Esophagus (tissue), 2 donors: ENCODE results near the gene PPP1R37. TPM values are rescaled to one million over a fixed set of nuclear protein-coding genes. Genes with fewer than 3 reads are reported as not detected.
A peak's percentile ranks its signal among the peaks of the same experiment; 100 is the strongest.

Experiments
- H3K27ac ChIP-seq, 2 donors: one replicate each; pipeline ENCODE4 v1.5.1; 2013; ENCODE audit warnings: low read depth in 2 of 2, mild to moderate bottlenecking in 2 of 2, inconsistent platforms in 1 of 2, low read length in 1 of 2, moderate library complexity in 1 of 2
- H3K27me3 ChIP-seq, 2 donors: one replicate each; pipeline ENCODE4 v1.6.1; 2013; ENCODE audit warnings: low read length in 2 of 2, control low read depth in 1 of 2, mild to moderate bottlenecking in 1 of 2; ENCODE audit not compliant: insufficient read depth in 2 of 2, control insufficient read depth in 1 of 2
- H3K36me3 ChIP-seq, 2 donors: one replicate each; pipeline ENCODE4 v1.6.1; 2013; ENCODE audit warnings: low read length in 1 of 2; ENCODE audit not compliant: control insufficient read depth in 2 of 2, insufficient read depth in 2 of 2
- H3K4me1 ChIP-seq, 2 donors: one replicate each; pipeline ENCODE4 v1.6.1; 2013; ENCODE audit warnings: low read length in 1 of 2; ENCODE audit not compliant: control insufficient read depth in 2 of 2, insufficient read depth in 2 of 2
- H3K4me3 ChIP-seq, 2 donors: one replicate each; pipeline ENCODE4 v1.5.1; 2013; ENCODE audit warnings: low read length in 2 of 2, mild to moderate bottlenecking in 2 of 2, low read depth in 1 of 2, moderate library complexity in 1 of 2
- H3K9me3 ChIP-seq, 2 donors: one replicate each; pipeline ENCODE4 v1.6.1; 2013; ENCODE audit warnings: mild to moderate bottlenecking in 2 of 2, low read depth in 1 of 2, low read length in 1 of 2, moderate library complexity in 1 of 2; ENCODE audit not compliant: control insufficient read depth in 2 of 2, insufficient read depth in 1 of 2
- whole genome bisulfite sequencing, 2 donors: extraction: QIAGEN DNeasy Blood & Tissue Kit; methylation state at CpG; one replicate each; pipeline ENCODE4 v1.1.7; 2013; 5-methylcytosine and 5-hydroxymethylcytosine counted together
- polyA plus RNA-seq, 2 donors: library from polyadenylated mRNA; stranded (reverse); fragments of 200-250 nt; gene quantifications; one replicate each; pipeline ENCODE4 v1.2.3, GENCODE V29; 2013
- donor health status: healthy with polysubstance abuse.
- donor health status: Bipolar disorder and iron deficiency.

Gene PPP1R37
- polyA plus RNA-seq, 2 donors = 17.5 to 43.1 TPM

GRCh38 chr19:45057444-45057843, 35.5 kb upstream of the PPP1R37 start:
- Histone ChIP-seq H3K4me1 (peaks cover 1 to 3% of the 10 kb centered on the region in 2 donors), H3K27ac (no peak overlapping the region), H3K9me3 (no peaks in the 10 kb centered on the region), H3K27me3 (no peaks in the 10 kb centered on the region), H3K36me3 (peaks cover 31 to 81% of the 10 kb centered on the region in 2 donors), H3K4me3 (no peak overlapping the region)
- WGBS, 2 donors = 84 to 87% methylated on average over 8 to 9 of the region's 9 CpGs

GRCh38 chr19:45058622-45059159, 34.3 kb upstream of the PPP1R37 start:
- H3K4me3 ChIP-seq = no peak overlapping the region
- H3K27me3 ChIP-seq = no peaks in the 10 kb centered on the region
- H3K4me1 ChIP-seq = peaks cover 0 to 2% of the 10 kb centered on the region in 2 donors
- no peak overlapping the region for H3K27ac ChIP-seq
- peaks cover 25 to 77% of the 10 kb centered on the region in 2 donors for H3K36me3 ChIP-seq
- no peaks in the 10 kb centered on the region for H3K9me3 ChIP-seq
- WGBS, 2 donors = 86 to 87% methylated on average over 14 of the region's 14 CpGs

GRCh38 chr19:45059258-45059965, 33.6 kb upstream of the PPP1R37 start:
- peaks cover 20 to 80% of the 10 kb centered on the region in 2 donors for H3K36me3 ChIP-seq
- H3K4me1 ChIP-seq = peaks cover 0 to 2% of the 10 kb centered on the region in 2 donors
- no peak overlapping the region for H3K27ac ChIP-seq
- H3K27me3 ChIP-seq = no peaks in the 10 kb centered on the region
- H3K9me3 ChIP-seq = no peaks in the 10 kb centered on the region
- no peak overlapping the region for H3K4me3 ChIP-seq
- WGBS, 2 donors = 50 to 54% methylated on average over 16 of the region's 16 CpGs

- peaks cover 0 to 2% of the 10 kb centered on the region in 2 donors for H3K4me1 ChIP-seq
- 94 to 96% methylated on average over 4 of the region's 4 CpGs for WGBS, 2 donors
- H3K36me3 ChIP-seq = peaks cover 20 to 73% of the 10 kb centered on the region in 2 donors
- no peak overlapping the region for H3K27ac ChIP-seq
- no peaks in the 10 kb centered on the region for H3K27me3 ChIP-seq
- no peaks in the 10 kb centered on the region for H3K9me3 ChIP-seq
- no peak overlapping the region for H3K4me3 ChIP-seq
Observed at GRCh38 chr19:45061965-45062364, 31.0 kb upstream of the PPP1R37 start.

- WGBS, 2 donors = 95 to 96% methylated on average over 85 of the region's 85 CpGs
- no peak overlapping the region for H3K4me3 ChIP-seq
- H3K9me3 ChIP-seq = no peaks in the 10 kb centered on the region
- no peak overlapping the region for H3K27ac ChIP-seq
- peaks cover 18 to 68% of the 10 kb centered on the region in 2 donors for H3K36me3 ChIP-seq
- no peaks in the 10 kb centered on the region for H3K27me3 ChIP-seq
- peaks cover 0 to 8% of the 10 kb centered on the region in 2 donors for H3K4me1 ChIP-seq
Observed at GRCh38 chr19:45063851-45064801, 28.9 kb upstream of the PPP1R37 start.

GRCh38 chr19:45066921-45067661, 25.9 kb upstream of the PPP1R37 start:
- no peaks in the 10 kb centered on the region for H3K27me3 ChIP-seq
- H3K36me3 ChIP-seq = peaks cover 4 to 68% of the 10 kb centered on the region in 2 donors
- WGBS, 2 donors = 89 to 91% methylated on average over 38 of the region's 38 CpGs
- no peaks in the 10 kb centered on the region for H3K9me3 ChIP-seq
- H3K4me1 ChIP-seq = peaks cover 0 to 31% of the 10 kb centered on the region in 2 donors
- no peak overlapping the region for H3K27ac ChIP-seq
- H3K4me3 ChIP-seq = no peak overlapping the region

GRCh38 chr19:45068041-45068440, 24.9 kb upstream of the PPP1R37 start:
- no peaks in the 10 kb centered on the region for H3K9me3 ChIP-seq
- no peaks in the 10 kb centered on the region for H3K27me3 ChIP-seq
- peaks cover 4 to 67% of the 10 kb centered on the region in 2 donors for H3K36me3 ChIP-seq
- peaks cover 0 to 35% of the 10 kb centered on the region in 2 donors for H3K4me1 ChIP-seq
- 48 to 80% methylated on average over 5 to 10 of the region's 10 CpGs for WGBS, 2 donors
- H3K4me3 ChIP-seq = no peak overlapping the region
- no peak overlapping the region for H3K27ac ChIP-seq

GRCh38 chr19:45069056-45069455, 23.9 kb upstream of the PPP1R37 start:
- Histone ChIP-seq H3K4me3 (no peak overlapping the region), H3K27ac (peak overlapping the region; percentile 60 to 76), H3K36me3 (peaks cover 4 to 62% of the 10 kb centered on the region in 2 donors), H3K27me3 (no peaks in the 10 kb centered on the region), H3K4me1 (peaks cover 0 to 35% of the 10 kb centered on the region in 2 donors), H3K9me3 (no peaks in the 10 kb centered on the region)
- WGBS, 2 donors = 53 to 54% methylated on average over 13 of the region's 13 CpGs

GRCh38 chr19:45070214-45070613, 22.8 kb upstream of the PPP1R37 start:
- no peaks in the 10 kb centered on the region for H3K27me3 ChIP-seq
- WGBS, 2 donors = 68 to 78% methylated on average over 6 of the region's 6 CpGs
- peaks cover 4 to 53% of the 10 kb centered on the region in 2 donors for H3K36me3 ChIP-seq
- peak overlapping the region; percentile 76 to 83 for H3K27ac ChIP-seq
- H3K9me3 ChIP-seq = no peaks in the 10 kb centered on the region
- peaks cover 0 to 38% of the 10 kb centered on the region in 2 donors for H3K4me1 ChIP-seq
- H3K4me3 ChIP-seq = no peak overlapping the region
